ENCODE measurements around the gene FAM237B. TPM values are rescaled to one million over a fixed set of nuclear protein-coding genes. Genes with fewer than 3 reads are reported as not detected.

FAM237B gene
- total RNA-seq = 0.23 TPM

GRCh38 chr7:90320801-90321494 is at the start of gene FAM237B:
TSS of gene FAM237B (minus strand) at chr7:90321304. CDS start at chr7:90319748, 1,556 bp downstream.

DNA sequence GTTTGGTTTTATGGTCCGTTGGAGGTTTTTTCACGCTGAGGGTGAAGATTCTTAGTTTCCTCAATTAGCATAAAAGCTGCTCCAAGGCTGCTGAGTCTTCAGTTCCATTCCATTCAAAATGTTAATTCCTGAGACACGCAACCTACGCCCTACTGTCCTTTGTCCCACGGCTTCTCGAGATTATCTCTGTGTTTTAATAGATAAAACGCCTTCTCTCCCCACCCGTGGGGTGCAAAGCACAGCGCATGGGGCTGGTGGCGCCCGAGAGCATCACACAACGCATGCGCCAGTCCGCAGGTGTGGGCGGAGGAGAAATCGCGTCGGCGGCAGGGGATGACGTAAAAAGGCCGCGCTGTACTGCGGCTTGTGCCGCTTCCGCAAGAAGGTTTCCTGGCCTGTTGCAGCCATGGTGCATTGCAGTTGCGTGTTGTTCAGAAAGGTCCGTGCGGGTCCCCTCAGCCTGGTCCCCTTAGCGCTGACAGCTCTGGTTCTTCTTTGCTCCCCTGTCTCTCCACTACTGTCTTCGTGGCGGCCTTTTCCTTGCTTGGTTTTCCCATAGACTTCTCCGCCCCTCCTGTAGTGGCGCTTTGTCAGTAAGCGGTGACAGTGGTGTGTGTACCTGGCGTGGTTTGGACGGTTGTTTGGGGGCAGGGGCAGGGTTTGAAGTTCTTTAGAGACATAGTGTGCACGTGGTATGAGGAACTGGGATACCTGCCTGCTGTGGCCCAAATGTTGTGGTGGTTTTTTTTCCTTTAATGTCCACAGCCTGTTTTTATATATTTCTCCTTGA is 25.4 kb upstream of the FAM237B start, which contains the start of gene GTPBP10:
GTPBP10 (plus strand) TSS at position 381 of the 790 bp plus-strand sequence; CDS start at position 407, 26 bp downstream.

Other genes starting within 250 kb of the FAM237B start
- 1.2 TPM for gene STEAP1, start 166.8 kb downstream of the FAM237B start, total RNA-seq
- gene STEAP2, start 109.6 kb downstream of the FAM237B start, total RNA-seq = 9.9 TPM
- 9.2 TPM for gene CFAP69, start 76.1 kb downstream of the FAM237B start, total RNA-seq
- gene GTPBP10, start 25.4 kb upstream of the FAM237B start, total RNA-seq = 22.4 TPM
- gene CLDN12, start 82.2 kb upstream of the FAM237B start, total RNA-seq = 53.7 TPM
- gene PTTG1IP2, start 148.3 kb upstream of the FAM237B start, total RNA-seq = not detected

All from diencephalon (tissue), 1 donor.